Measurements from ENCODE around the gene MORC3.

MORC3 gene

DNA sequence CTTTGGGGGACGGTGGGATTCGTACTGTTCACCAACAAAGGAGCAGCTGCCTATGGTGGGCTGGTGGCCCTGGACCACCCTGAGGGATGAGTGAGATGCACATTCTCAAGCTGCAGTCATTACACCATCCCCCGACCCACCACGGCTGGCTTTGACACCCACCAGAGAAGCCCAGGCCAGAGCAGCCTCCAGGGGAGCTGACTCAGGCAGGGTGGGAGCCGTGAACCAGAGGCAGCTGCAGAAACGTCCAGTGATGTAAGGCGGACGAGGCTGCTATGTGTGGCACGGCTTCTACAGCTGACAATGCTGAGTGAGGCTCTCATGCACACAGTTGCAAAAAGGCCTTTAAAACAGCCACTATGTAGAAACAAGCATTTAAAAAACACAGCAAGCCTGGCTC, 105.3 kb downstream of the MORC3 start:
- no peak for DNase-seq (ENCODE audit: low spot score)
